Measurements from ENCODE around the gene BZW2.
"Not testable (repeated sequence)": the region's sequence is repeated elsewhere in the genome, so short reads cannot be mapped to it uniquely, and the experiment has no call there.

Gene BZW2

DNA sequence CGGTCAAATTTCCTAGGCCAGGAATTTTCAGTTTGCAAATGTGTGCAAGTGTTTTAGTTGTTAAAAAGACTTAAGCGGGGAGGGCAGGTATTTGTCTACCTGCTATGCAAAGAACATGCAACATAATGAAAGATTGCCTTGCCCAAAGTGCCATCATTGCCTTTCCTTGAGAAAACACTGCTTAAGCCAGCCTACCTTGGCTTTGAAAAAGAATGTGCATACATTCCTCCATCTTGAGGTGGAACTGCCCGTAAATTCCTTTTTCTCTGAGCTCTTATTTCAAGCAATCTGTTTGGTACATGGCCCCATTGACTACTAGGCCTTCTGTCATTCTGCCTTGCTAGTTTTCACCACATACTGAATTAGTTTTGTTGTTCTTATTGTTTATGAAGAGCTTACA is 29.3 kb downstream of the BZW2 start:
- no peak for DNase-seq (ENCODE audit: low read depth)

DNA sequence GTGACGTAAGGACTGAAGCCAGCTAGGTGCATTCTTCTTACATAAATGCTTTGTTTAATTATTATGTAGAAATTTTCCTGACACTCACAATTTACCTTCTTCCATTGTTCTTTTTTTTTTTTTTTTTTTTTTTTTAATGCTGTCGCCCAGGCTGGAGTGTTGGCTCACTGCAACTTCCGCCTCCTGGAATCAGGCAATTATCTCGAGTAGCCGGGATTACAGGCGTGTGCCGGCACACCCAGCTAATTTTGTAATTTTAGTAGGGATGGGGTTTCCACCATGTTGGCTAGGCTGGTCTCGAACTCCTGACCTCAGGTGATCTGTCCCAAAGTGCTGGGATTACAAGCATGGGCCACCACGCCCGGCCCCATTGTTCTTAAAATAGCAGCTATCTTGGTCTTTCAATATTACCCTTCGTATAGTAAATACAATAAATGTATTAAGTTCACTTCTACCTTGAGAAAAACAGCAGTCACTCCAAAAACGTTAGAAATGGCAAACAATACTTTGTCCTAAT is 32.1 kb downstream of the BZW2 start:
- no peak for DNase-seq (ENCODE audit: low read depth)

DNA sequence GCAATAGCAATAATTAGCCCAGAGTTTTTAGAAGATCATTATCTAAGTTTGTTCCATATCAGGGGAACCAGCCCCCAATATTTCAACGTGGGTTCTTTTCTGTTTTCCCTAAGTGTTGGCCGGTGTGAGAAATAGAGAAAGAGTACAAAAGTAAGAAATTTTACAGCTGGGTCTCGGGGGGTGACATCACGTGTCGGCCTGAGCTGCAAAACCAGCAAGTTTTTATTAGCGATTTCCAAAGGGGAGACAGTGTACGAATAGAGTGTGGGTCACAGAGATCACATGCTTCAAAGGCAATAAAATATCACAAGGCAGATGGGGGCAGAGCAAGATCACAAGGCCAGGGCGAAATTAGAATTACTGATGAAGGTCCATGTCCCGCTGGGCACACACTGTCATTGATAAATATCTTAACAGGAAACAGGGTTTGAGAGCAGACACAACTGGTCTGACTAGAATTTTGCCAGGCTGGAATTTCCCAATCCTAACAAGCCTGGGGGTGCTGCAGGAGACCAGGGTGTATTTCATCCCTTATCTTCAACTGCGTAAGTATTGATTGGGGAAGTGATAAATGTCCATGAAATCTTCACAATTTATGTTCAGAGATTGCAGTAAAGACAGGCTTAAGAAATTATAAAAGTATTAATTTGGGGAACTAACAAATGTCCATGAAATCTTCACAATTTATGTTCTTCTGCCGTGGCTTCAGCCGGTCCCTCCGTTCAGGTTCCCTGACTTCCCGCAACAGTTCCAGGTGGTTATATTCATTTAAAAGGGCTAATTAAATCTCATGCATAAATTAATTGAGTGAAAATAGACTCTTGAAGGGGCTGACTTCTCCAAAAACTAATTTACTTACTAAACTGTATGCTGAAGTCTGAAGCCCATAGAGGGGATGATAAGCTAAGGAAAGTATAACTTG is 32.9 kb downstream of the BZW2 start:
- DNase-seq (ENCODE audit: low read depth): not testable (repeated sequence)

DNA sequence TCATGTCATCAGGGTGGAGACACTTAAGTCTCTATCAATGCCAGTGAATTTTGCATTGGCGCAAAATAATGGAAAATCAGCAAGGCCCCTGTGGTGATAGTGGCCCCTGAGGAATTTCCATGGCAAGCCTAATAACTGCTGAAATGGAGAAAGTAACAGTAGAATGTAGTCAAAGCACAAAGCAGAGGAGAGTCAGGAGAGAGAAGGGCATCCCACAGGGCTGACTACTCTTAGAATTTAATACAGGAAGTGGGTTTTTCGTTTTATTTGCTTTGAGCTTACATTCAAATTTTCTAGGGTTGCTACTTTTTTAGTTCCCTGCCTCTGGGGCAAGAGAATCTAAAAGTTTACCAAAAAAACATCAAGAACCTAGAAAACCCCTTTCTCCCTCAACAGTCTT is 39.0 kb downstream of the BZW2 start:
- DNase-seq (ENCODE audit: low read depth): no peak

DNA sequence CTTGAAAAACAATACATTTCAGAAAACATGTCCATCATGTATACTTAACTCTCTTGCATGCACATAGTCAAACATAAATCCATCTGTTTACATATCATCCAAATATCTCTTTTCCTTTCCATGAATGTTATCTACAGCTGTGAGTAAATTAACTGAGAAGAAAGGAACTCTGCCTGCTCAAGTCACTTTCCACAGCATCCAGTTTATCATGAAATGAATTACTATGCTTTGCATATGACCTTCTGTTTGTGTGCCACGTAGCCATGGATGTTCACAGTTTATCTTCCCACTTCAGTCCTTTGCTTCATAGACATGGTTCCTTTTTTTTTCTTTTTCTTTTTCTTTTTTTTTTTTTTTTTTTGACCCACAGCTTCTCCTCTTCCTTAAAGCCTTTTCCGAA is 39.6 kb downstream of the BZW2 start:
- DNase-seq (ENCODE audit: low read depth): no peak

DNA sequence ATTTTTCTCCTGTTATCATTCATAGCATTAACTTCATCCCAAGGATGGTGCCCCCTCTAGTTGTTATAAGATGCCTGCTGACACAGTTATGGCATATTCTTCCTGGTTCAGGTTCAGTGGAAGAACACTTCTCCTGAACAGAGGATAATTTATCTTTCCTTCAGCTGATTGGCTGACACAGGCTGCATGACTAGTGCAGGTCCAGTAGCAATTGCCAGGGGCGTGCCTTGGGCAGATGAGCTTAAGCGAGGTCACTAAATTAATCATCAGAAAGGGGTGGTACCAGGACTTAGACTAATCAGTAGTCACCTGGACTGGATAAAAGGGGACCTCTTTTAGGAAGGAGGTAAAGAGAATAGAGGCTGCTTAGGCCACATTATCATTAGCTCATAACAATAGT is 42.3 kb downstream of the BZW2 start:
- no peak for DNase-seq (ENCODE audit: low read depth)

DNA sequence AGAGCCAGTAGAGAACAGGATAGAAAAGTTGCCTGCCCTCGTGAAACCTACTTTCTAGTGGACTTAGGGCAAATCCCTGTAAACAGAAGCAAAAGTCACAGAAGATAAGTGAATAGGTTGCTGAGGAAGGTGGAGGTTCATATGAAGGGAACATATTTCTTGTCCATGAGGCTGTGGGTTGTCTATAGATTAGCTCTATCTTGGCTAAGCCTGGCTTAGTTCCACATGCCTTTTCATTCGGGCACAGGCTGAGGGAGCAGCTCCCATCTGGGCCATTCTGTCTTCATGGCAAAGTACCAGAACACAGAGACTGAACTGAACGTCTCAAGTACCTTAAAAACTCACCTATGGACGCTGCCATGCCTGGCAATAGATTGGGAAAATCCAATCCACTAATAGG is 45.3 kb downstream of the BZW2 start:
- no peak for DNase-seq (ENCODE audit: low read depth)

DNA sequence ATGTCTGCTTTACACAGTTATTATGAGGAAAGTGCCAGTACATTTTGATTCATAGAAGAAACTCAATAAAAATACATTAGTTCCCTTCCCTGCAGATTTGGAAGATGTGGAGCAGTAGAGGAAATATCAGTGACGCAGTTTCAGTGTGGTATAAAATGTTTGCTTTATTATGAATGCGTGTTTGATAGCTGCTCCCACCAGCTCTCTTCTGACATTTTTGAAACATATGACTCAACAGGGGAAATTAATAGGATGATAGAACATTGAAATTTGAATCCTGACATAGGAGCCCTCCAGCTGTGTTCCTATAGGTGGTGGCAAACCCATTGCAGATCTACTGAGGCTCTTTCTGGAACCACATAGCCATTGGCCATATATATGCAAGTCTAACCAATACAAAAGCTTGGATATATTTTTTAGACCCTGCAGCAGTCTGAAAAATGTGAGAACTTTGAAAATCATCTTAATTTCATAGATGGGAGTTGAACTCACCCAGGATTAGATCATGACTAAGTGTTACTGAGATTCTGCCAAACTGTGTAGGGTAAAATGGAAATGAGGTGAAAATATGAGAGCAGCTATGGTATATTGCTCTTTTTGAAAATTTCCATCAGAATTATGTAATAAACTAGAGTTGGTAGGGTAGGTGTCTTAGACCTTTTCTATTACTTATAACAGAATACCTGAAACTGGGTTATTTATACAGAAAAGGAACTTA is 47.8 kb downstream of the BZW2 start:
- no peak for DNase-seq (ENCODE audit: low read depth)

DNA sequence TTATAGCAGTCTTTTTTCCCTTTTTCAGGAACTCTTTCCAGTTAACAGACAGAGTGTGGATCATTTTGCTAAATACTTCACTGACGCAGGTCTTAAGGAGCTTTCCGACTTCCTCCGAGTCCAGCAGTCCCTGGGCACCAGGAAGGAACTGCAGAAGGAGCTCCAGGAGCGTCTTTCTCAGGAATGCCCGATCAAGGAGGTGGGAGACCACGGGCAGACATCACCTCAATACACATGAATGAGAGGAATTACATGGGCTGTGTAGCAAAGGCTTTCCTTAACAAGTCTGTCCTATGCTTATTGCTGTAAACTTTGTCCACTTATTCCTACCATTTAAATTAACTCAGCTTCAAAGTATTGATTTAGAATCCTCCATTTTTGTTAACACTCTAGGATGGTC is 48.8 kb downstream of the BZW2 start:
- DNase-seq (ENCODE audit: low read depth): no peak

DNA sequence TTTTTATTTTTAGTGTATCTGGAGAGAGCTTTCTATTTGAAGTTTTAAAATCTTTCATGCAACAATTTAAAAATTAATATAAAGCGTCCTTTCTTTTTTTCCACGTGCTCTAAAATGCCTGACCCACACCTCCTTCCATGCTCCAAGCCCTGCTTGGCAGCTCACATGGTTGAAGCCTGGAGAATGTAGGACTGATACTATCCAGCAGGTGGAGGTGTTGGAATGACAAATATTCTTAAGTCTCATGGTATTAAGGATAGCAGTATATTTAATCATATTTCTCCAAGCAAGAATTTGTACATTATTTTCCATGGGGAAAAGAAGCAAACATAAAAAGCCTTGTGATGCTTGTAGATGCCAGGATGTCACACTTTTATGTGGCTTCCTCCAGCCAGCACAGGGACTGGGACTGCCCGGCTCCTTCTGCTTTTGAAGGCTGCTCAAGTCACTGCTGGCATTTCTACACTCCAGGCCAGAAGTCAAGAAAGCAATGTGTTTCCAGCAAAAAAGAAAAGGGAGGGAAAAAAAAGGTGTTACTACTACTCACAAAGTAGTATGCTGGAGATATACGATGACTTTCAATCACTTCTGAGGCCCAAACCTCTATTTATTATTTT is 49.7 kb downstream of the BZW2 start:
- DNase-seq (ENCODE audit: low read depth): no peak

DNA sequence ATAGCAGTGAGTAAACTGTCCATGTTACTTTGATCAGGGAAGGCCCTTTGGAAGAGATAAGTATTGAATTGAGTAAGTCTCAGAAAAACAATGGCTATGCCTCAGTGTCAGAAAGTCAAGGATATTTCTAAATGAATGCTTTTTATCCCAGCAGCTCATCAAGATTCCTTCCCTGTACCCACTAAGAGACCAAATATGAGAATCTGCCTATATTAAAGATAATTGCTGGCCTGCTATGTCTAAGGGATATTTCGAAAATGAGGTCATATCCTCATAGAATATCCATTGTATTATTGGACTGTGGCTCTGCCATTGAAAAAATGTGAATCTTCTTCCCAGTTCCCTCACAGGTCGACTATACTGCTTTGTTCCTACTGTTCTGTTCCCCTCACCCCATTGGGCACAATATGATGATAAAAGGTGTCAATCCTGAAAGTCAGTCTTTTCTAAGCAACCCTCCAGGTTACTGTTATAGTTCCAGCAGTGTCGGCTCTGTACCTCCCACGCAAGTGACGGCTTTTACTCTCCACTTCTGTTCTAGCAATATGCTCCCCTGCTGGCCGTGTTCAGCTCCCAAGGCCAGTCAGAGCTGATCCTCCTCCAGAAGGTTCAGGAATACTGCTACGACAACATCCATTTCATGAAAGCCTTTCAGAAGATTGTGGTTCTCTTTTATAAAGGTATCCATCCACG is 51.7 kb downstream of the BZW2 start:
- DNase-seq (ENCODE audit: low read depth): no peak

DNA sequence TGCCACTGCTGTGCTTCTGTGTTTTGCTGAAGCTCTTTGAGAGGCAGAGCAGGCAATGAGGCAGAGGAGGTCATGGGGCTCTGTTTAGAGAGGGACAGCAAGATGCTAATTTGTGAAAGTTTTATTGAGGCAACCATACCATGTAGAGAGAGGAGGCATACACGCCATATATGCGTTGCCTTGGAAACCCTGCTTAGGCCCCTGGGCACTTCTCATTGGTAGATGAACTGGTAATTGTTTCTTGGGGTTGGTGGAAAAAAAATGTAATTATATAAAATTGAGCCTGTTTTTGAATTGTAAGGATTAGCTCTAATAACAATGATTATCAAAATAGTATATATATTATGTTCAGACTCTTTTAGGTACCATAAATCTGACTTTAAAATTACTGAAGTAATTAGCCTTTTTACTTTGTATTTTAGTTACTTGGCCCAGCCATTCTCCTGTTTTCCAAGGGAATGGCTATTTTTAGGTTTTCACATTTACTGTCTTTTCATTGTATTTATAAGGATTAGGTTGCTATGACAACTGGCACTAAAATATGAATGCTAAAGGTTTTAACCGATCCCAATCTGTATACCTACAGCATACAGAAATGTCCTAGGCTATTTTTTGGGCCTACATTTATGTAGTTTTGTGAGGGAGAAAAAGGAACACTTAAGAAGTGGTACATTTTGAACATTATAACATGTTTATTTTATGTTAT is 52.4 kb downstream of the BZW2 start:
- DNase-seq (ENCODE audit: low read depth): no peak

DNA sequence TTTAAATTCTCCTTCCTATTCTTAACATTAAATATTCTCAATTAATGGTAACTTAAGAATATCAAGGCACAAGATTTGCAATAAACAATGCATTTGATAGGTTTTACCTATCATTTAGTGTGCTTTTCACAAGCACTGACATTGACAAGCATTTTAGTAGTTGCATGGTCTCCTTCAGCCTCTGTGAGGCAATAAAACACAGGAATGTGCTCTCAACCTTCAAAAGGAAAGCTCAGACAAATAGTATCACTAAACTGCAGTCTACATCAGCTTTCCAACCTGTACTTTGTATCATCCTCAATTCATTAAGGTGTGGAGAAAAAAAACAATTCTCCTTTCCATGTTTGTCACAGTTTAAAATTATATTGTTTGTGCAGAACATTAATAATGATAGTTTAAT is 56.5 kb downstream of the BZW2 start:
- DNase-seq (ENCODE audit: low read depth): no peak

DNA sequence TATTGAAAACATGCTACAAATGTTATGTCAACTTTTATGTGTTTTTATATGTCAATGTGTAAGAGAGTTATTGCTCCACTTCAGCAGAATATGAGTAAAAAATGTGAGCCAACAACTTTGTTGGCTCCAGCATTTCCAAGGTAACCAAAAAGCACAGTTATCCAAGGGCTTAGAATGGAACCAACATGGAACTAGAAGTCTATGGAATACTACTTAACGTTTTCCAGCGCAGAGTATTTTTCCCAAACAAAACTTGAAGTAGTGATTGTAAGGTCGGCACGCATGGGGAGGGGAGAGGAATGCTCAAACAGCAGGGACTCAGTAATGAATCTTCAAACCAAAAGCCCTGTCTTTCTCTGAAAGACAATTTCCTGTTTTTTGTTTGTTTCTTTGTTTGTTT is 62.5 kb downstream of the BZW2 start:
- no peak for DNase-seq (ENCODE audit: low read depth)

DNA sequence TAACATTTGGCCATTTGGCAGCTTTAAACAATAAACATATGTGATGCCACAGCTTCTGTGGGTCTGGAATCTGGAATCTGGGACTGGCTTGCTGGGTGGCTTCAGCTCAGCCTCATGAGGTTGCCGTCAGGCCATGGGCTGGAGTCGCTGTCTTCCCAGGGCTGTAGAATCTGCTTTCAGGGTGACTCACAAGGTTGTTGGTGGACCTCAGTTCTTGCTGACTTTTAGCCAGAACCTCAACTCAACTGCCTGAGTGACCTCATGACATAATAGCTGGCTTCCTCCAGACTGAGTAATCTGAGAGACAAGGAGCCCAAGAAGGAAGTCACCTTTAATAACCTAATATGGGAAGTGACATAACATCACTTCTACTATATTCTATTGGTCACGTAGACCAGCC is 63.0 kb downstream of the BZW2 start:
- DNase-seq (ENCODE audit: low read depth): no peak

DNA sequence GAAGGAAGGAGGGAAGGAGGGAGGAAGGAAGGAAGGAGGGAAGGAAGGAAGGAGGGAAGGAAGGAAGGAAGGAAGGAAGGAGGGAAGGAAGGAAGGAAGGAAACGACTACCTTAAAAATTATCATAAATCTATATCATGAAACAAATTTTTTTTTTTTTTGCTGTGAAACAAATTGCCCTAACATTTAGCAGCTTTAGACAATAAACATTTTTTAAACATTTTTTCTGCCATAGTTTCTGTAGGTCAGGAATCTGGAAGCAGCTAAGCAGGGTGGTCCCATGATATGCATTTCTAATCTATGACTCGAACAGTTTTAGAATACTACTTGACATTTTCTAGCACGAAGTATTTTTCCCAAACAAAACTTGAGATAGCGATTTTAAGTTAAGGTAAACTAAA is 64.7 kb downstream of the BZW2 start:
- DNase-seq (ENCODE audit: low read depth): no peak

DNA sequence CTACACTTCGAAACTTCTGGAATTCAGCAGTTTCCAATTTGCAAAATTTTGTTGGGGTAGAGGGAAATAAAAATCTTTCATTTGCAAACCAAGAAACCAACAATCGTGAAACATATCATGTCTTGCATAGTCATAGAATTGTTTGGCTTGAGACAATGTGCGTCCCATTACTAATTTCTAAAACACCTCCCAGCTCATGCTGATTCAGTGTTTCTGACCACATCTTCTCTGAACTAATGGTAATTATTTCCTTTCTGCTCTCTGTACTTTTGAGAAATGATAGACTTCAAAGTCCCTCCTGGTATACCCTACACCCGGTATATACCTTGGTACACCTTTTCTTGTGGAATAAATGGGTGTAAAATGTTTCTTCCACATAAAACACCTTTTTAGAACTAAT is 65.7 kb downstream of the BZW2 start:
- DNase-seq (ENCODE audit: low read depth): no peak

DNA sequence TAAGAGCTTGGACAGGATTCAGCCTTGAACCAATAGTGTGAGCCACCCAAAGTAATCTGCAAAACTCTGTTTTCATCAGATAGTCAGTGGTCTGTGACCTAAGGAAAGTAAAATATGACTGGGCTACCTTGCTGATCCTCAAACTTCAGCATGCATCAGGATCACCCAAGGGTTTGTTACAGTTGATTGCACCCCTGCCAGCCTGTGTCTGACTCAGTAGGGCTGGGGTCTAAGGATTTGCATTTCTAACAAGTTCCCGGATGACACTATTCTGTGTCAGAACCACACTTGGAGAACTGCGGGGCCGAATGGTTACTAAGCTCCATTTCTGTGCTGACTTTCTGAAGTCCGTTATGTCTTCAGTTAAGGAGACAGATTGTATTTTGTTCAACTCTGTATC is 66.9 kb downstream of the BZW2 start:
- no peak for DNase-seq (ENCODE audit: low read depth)

DNA sequence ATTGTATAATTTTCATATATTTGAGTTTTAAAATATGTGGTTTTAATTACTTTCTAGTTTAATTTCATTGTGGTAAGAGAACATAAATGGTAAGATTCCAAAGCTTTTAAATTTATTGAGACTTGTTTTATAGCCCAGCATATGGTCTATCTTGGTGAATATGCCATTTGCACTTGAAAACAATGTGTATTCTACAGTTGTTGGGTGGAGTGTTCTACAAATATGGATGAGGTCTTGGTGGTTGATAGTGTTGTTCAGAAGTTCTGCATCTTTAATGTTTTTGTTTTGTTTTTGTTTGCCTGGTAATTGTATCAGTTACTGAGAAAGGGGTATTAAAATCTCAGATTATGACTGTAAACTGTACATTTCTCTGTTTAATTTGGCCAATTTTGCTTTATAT is 69.9 kb downstream of the BZW2 start:
- DNase-seq (ENCODE audit: low read depth): no peak

DNA sequence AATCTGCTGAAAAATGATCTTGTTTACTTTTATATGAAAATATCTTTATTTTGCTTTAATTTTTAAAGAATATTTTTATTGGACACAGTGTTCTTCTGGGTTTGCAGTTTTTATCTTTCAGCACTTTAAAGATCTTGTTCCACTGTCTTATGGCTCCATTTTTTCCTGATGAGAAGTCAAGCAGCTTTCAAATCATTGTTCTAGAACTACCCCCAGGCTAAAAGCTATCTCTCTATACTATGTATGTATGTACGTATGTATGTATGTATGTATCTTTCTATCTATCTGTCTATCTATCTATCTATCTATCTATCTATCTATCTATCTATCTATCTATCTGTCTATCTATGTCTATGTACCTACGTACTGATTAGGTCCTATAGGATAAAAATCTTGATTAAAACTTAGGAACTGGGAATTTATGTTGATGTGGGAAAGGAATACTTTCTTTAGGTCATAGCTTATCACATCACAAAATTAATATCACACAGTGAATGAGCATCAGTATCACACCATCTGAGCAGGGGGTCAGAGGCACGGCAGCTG is 72.2 kb downstream of the BZW2 start:
- DNase-seq (ENCODE audit: low read depth): no peak

DNA sequence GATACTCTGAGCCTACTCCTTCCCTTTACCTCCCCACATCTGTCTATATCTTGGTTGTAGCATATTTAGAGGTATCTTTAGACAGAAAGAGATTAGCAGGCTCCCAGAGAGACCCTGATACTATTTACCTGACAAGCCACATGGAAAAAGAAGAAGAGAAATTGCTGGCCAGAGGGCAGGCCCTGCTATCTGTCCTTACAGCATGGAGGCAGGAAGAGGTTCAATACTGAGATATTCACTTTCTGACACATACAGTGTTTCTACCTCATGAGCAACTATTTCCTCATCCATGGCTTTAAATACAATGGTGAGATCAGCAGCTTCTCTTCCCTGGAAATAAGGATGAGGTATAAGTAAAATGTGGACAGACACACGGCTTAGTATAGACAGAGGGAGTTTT is 73.7 kb downstream of the BZW2 start:
- no peak for DNase-seq (ENCODE audit: low read depth)
